ENCODE measurements around the gene ZNF117.

GRCh38 chr7:64951250-64951848 is 39.5 kb downstream of the ZNF117 start:
- TF ChIP-seq PHB2 (IDR thresholded peaks at IDR 0.05; ENCODE audit: low read depth) (no peak), POLR2A (conservative IDR thresholded peaks at IDR 0.05) (no peak), ZNF507 (tag; conservative IDR thresholded peaks at IDR 0.05) (no peak), CTCF (IDR thresholded peaks at IDR 0.05 in 2 of 3, conservative IDR thresholded peaks at IDR 0.05 in 1 of 3; ENCODE audit: insufficient read depth in 2 of 3, low read depth in 1 of 3, low read length in 3 of 3) (peak; percentile 55 to 80 (median 63); a peak in 5 of 6 replicates), DPF2 (IDR thresholded peaks at IDR 0.05) (no peak), FOS (IDR thresholded peaks at IDR 0.05; ENCODE audit: extremely low read depth, insufficient read length) (no peak), NR2F6 (CRISPR knock-in tag; IDR thresholded peaks at IDR 0.05) (no peak), POLR2AphosphoS5 (IDR thresholded peaks at IDR 0.05; ENCODE audit: control insufficient read depth, insufficient read depth, low read depth, low read length) (no peak)

All from K562 (cell line).